SK-N-SH (cell line): Measurements from ENCODE around the gene ACOXL.

Experiments
- CTCF ChIP-seq: fragments of 200-600 bp; sonication (generic); IDR thresholded peaks from 2 replicates; pipeline ENCODE4 v1.6.1; 2017; ENCODE audit warnings: antibody characterized with exemption, mild to moderate bottlenecking, moderate library complexity
- GABPA ChIP-seq: IDR thresholded peaks from 2 replicates; pipeline ENCODE4 v1.4.0; 2012; ENCODE audit warnings: low read depth, mild to moderate bottlenecking
- JUND ChIP-seq: IDR thresholded peaks from 2 replicates; pipeline ENCODE4 v1.4.0; 2012
- NRF1 ChIP-seq: IDR thresholded peaks from 2 replicates; pipeline ENCODE4 v1.6.1; 2012; ENCODE audit warnings: low read depth, mild to moderate bottlenecking, low read length
- POLR2AphosphoS5 ChIP-seq: IDR thresholded peaks from 2 replicates; pipeline ENCODE4 v1.6.1; 2012; ENCODE audit warnings: low read depth, low read length
- RFX5 ChIP-seq: IDR thresholded peaks from 2 replicates; pipeline ENCODE4 v1.6.1; 2012; ENCODE audit warnings: mild to moderate bottlenecking, improper control_type of control experiment, low read length
- TCF12 ChIP-seq: IDR thresholded peaks from 2 replicates; pipeline ENCODE4 v1.4.0; 2012
- ZBTB33 ChIP-seq: IDR thresholded peaks from 2 replicates; pipeline ENCODE4 v1.4.0; 2012; ENCODE audit warnings: low read depth, borderline replicate concordance

- TF ChIP-seq POLR2AphosphoS5 (no peak), ZBTB33 (no peak), CTCF (no peak), JUND (no peak), RFX5 (no peak), NRF1 (no peak), GABPA (no peak), TCF12 (no peak)
Observed at GRCh38 chr2:110713513-110714362, 18.6 kb upstream of the ACOXL start.
